Fibroblast of upper back skin (primary cell): ENCODE measurements around the gene NARS2.
A peak's percentile ranks its signal among the peaks of the same experiment; 100 is the strongest.

Experiments used
- DNase-seq: peaks from one replicate; pipeline ENCODE4 v3.0.0-alpha.2; 2013

NARS2 gene

DNA sequence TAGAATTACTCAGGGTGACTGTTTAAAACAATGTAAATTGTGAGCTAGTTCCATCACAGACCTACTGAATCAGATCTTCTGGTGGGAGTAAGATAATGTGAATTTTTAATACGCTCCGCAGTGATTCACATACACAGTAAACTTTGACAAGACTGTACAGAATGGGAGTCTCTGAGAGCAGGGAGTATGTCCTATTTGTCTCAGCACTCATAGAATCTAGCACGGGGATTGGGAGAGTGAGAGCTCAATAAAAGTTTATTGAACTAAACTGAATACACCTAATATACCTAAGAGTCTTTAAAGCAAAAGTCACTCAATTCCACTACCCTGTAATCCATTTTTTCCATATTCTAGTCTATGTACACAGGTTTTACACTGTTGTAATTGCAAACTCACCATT lies 145.9 kb downstream of the NARS2 start:
- no peak for DNase-seq

- DNase-seq = no peak
Measured at GRCh38 chr11:78428266-78428636, 146.4 kb downstream of the NARS2 start.

DNA sequence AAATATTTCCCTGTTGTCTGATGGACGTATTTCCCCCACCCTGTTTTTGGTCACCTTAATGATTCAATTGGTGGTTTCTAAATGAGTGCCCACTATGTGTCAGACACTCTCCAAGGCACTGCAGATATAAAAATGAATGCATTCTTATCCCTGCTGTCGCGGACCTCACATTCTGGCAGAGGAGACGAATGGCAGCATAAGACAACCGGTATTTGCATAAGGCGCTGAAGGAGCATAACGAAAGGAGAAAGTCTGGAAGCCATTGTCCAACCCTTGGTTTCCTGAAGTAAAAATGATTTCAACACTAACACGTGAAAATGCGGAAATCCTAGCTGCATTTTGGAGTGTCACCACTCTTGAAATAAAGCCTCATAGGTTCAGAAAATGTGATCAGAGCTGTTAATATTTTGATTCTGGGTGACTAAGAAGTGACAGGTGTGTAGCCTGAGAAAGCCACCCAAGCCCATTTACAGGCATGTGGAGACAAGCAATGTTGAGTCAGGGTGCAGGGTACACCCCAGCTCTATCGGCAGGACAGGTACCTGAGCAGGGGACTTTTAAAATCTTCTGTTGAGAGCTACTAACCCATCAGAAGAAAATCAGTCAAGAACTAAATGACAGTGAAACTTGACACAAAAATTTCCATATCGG lies 146.9 kb downstream of the NARS2 start:
- DNase-seq = no peak

GRCh38 chr11:78426845-78427244 lies 147.8 kb downstream of the NARS2 start:
- no peak for DNase-seq

DNA sequence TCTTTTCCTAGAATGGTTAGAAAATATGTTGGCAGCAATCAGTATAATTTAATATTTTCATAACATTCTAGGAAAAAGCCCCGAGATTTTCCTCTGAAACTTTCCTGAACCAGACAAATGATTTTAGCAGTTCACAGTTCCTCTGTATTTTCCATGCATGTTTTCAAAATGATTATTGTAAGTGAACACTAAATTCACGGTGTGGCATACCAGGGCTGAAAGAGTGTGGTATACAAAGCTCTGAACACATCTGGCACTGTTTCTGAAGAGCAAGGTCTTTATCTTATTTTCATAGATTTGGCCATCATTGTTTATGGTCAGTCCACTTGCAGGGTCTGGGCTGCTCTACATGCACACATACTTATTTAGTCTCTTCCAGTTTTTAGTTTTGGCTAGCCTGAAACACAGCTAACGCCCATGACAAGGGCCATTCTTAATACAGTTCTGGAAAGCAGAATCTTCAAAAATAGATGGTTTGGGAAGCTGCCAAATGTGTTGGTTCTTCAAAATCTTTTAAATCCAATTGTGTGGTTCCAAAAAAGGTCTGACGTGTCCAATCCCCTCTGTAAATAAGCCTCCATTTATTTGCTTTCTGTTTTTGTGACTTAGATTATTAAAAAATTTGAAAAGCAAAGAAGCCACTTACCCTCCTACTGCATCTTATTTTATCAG lies 149.1 kb downstream of the NARS2 start:
- no peak for DNase-seq

GRCh38 chr11:78424334-78425270 lies 150.1 kb downstream of the NARS2 start:
- peak; percentile 35 for DNase-seq

DNA sequence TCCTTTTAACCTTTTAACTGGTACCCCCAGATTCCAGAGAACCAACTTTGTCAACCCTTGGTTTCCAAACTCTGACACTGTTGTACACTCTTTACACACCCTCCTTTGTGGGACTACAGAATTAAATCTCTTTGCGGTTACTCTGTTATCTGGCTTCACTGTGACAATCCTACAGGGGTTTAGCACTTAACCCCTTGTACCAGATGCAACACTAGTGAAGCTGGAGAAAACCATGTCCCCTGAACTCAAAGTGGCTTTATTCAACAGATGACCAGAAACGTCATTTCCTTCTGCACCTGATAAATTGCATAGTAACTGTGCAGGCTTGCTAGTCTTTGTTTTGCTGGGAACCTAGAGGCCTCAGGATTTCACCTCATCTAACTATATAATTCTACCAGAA lies 151.4 kb downstream of the NARS2 start:
- DNase-seq = no peak

- peak; percentile 79 for DNase-seq
Measured at GRCh38 chr11:78420796-78421209, 153.9 kb downstream of the NARS2 start.

DNA sequence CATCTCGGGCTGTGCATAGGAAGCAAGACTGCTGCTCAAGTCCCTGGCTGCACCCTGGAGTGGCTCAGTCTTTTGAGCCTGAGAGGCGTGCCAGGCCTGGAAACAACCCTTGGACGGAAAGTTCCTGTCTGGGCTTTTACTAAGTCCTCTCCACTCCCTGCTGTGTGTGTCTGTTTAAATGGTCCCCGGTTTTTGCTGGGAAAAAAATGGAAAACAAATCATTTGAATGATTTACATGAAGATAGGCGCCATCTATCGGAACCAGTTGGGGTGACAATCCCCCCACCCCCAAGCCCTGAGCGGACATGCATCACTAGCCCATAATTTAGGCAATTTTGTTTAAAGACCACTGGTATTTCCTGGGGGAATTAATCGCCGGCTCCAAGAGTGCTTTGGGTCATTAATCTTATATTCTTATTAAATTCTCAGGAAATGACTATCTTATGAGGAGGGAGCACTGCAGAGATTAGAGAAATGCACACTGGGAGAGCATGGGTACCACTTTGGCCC lies 154.4 kb downstream of the NARS2 start:
- DNase-seq = peak; percentile 94

DNA sequence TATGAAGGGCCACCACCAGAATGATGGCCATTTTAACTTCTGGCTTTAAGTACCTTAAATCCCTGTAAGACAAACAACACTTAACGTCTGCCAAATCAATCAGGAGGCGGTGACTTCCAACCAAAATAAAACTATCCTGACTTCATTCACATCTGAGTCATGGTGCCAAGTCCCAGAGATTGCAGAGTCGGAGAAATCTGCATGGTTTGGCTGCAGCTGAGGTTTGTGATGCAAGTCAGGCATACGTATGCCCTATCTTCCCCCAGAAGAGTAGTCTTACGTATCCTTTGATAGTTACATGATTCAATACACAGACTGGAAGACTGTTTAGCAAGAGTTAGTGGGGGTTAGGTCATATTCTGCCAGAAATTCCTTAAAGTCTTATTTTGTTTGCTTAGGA lies 155.3 kb downstream of the NARS2 start:
- DNase-seq = peak; percentile 95

DNA sequence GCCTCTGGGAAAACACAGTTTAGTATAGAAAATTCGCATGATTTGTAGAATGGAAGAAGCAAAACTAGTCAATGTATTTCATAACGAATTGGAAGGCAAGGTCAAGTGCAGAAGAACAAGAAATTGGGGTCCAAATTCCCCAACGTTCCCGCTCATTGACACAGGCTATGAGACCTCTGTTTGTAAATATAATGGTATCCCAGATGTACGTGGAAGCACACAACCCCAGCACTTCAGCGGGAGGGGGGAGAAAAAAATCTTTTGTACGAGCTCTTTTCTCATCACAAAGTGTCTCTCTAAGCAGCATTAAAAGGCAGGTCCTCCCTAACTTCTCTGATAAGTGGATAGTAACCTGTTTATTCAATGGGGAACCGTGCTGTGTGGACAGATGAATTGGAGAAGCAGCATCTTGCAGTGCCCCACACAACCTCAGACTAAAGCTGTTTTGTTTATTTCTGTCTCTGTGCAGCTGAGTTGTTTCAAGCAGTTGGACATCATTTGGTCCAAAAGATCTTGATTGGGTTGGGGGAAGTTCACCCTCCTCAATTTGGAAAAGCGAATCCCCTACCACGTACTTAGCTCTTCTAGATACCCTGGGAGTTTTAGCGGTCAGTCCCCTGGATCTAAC lies 156.0 kb downstream of the NARS2 start:
- no peak for DNase-seq

- DNase-seq = peak; percentile 75
Measured at GRCh38 chr11:78417888-78418583, 156.6 kb downstream of the NARS2 start.

GRCh38 chr11:78417175-78417887 lies 157.3 kb downstream of the NARS2 start, which contains the start of gene GAB2:
Gene GAB2, minus strand, starts transcription at chr11:78417820. Its CDS starts 100 bp downstream, at chr11:78417720.
- no peak for DNase-seq

- DNase-seq = peak; percentile 75
Measured at GRCh38 chr11:78416285-78417174, 158.1 kb downstream of the NARS2 start.

- no peak for DNase-seq
Measured at GRCh38 chr11:78415338-78415737, 159.3 kb downstream of the NARS2 start.

- DNase-seq = peak; percentile 20
Measured at GRCh38 chr11:78414321-78415051, 160.2 kb downstream of the NARS2 start.

DNA sequence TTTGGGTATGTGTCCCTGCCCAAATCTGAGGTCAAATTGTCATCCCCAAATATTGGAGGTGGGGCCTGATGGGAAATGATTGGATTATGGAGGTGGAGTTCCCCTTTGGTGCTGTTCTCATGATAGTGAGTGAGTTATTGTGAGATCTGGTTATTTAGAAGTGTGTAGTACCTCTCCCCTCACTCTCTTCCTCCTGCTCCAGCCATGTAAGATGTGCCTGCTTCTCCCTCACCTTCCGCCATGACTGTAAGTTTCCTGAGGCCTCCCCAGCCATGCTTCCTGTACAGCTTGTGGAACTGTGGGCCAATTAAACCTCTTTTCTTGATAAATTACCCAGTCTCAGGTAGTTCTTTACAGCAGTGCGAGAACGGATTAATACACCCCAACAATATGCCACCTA lies 166.0 kb downstream of the NARS2 start:
- no peak for DNase-seq

GRCh38 chr11:78406568-78407196 lies 168.0 kb downstream of the NARS2 start:
- peak; percentile 7 for DNase-seq

GRCh38 chr11:78405805-78406204 lies 168.9 kb downstream of the NARS2 start:
- DNase-seq = no peak
